ENCODE data around the gene MSI2. TPM values are rescaled to one million over a fixed set of nuclear protein-coding genes. Genes with fewer than 3 reads are reported as not detected.

The MSI2 gene
- polyA plus RNA-seq, 3 donors from 2014 or later: 0.88 to 3.6 (median 2.4) TPM

DNA sequence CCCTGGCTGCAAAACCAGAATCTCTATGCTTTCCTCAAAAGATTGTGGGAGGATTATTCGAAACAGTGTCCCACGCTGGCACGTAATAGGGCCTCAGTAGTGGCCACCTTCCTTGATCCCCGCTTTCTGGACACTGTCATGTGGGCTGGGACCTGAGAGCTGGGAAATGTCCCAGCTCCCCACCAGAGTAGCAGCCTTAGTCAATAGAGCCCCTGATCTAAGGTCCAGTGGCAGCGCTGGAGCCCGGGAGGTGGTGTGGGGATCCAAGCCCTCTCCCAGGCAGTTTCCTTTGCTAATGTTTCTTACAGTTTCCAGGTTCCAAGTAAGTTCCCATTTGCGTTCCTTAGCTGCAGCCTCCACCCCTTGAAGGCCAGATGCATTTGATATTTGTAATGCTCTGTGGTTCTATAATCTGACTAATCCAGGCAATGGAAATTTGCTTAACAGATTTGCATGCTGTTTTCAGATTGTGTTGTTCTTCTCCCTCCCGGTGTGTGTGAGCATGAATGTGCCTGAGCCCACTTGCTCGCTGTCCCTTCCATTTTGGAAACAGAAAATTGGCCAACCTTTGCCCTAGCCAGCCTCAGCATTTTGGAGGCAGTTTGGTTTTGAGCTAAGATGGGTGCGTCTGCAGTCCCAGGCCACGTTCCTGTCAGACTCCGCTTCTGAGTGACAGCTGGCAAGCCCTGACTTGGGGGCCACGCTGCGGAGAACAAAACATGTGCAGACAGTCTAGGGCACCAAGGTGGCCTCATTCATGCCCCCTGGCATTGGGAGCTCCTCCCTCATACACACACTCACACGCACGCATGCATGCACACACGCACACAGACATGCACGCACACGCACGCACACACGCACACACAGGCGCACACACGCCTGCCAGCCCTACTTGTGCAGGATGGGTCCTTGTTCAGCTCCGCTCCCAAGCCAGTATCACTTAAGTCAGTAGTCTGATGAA lies 419.4 kb downstream of the MSI2 start:
- DNase-seq: no peak
- Mint-ChIP-seq H3K27me3 (ENCODE audit: low read depth in 3 of 3) (peaks cover 0 to 7% (median 0%) of the 10 kb centered on the region in 3 donors), H3K4me3 (no peak overlapping the region), H3K9me3 (no peaks in the 10 kb centered on the region), H3K4me1 (peaks cover 19 to 21% of the 10 kb centered on the region in 2 donors), H3K27ac (no peak overlapping the region), H3K36me3 (peaks cover 0 to 19% (median 17%) of the 10 kb centered on the region in 3 donors)

GRCh38 chr17:57676543-57676942 lies 420.2 kb downstream of the MSI2 start:
- Mint-ChIP-seq H3K4me3 (no peak overlapping the region), H3K27me3 (ENCODE audit: low read depth in 3 of 3) (peaks cover 0 to 7% (median 0%) of the 10 kb centered on the region in 3 donors), H3K27ac (no peak overlapping the region), H3K36me3 (peaks cover 0 to 19% (median 17%) of the 10 kb centered on the region in 3 donors), H3K9me3 (no peaks in the 10 kb centered on the region), H3K4me1 (peaks cover 17% of the 10 kb centered on the region in 2 donors)
- no peak for DNase-seq

GRCh38 chr17:57677301-57677700 lies 421.0 kb downstream of the MSI2 start:
- Mint-ChIP-seq H3K4me1 (peaks cover 9% of the 10 kb centered on the region in 2 donors), H3K4me3 (no peak overlapping the region), H3K27ac (no peak overlapping the region), H3K36me3 (peaks cover 0 to 23% (median 20%) of the 10 kb centered on the region in 3 donors), H3K9me3 (no peaks in the 10 kb centered on the region), H3K27me3 (ENCODE audit: low read depth in 3 of 3) (peaks cover 0 to 5% (median 0%) of the 10 kb centered on the region in 3 donors)
- no peak for DNase-seq

DNA sequence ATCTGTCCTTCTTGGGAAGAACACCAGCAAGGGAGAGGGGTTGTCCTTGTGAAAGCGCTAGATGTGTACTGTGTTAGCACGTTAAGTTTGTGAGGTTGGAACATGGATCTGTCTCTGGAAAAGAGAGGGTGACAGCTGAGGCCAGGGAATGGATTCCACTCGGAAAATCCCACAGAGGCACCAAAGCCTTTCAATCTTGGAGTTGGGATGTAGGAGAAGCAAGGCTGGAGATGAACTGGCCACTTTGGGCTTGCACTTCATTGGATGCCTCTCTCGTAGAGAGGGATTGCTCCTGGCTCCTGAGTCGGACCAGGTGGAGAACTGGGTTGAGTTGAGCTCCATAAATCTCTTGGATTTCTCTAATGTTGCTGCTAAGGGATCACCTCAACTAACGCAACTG lies 421.5 kb downstream of the MSI2 start:
- no peaks in the 10 kb centered on the region for H3K9me3 Mint-ChIP-seq
- H3K4me3 Mint-ChIP-seq: no peak overlapping the region
- peaks cover 0 to 23% (median 20%) of the 10 kb centered on the region in 3 donors for H3K36me3 Mint-ChIP-seq
- no peak overlapping the region for H3K27ac Mint-ChIP-seq
- H3K27me3 Mint-ChIP-seq (ENCODE audit: low read depth in 3 of 3): peaks cover 0 to 5% (median 0%) of the 10 kb centered on the region in 3 donors
- DNase-seq: no peak
- H3K4me1 Mint-ChIP-seq: peaks cover 4% of the 10 kb centered on the region in 2 donors

- H3K36me3 Mint-ChIP-seq: peaks cover 4 to 28% (median 20%) of the 10 kb centered on the region in 3 donors
- no peak overlapping the region for H3K27ac Mint-ChIP-seq
- H3K27me3 Mint-ChIP-seq (ENCODE audit: low read depth in 3 of 3): peaks cover 0 to 5% (median 0%) of the 10 kb centered on the region in 3 donors
- H3K4me3 Mint-ChIP-seq: no peak overlapping the region
- H3K9me3 Mint-ChIP-seq: no peaks in the 10 kb centered on the region
- no peaks in the 10 kb centered on the region for H3K4me1 Mint-ChIP-seq
- no peak for DNase-seq
Measured at GRCh38 chr17:57678393-57678792, 422.1 kb downstream of the MSI2 start.

DNA sequence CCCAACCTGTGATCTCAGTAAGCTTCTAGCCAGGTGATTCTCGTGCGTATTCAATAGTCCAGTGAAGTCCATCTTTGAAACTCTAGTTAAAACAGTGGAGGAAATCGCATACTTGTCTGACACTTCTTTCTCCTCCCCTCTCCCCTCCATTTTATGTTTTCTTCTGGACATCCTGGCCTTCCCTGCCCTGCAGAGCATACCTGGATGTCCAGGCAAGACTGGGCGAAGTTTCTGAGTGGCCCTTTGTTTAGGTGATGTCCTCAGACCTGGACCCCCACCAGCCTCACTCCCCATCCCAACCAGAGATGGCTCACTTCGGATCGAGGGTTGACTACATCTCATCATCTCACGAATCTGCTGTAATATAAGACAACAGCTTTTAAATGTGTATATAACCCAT lies 423.0 kb downstream of the MSI2 start:
- Mint-ChIP-seq H3K27ac (no peak overlapping the region), H3K9me3 (no peaks in the 10 kb centered on the region), H3K4me1 (no peaks in the 10 kb centered on the region)

DNA sequence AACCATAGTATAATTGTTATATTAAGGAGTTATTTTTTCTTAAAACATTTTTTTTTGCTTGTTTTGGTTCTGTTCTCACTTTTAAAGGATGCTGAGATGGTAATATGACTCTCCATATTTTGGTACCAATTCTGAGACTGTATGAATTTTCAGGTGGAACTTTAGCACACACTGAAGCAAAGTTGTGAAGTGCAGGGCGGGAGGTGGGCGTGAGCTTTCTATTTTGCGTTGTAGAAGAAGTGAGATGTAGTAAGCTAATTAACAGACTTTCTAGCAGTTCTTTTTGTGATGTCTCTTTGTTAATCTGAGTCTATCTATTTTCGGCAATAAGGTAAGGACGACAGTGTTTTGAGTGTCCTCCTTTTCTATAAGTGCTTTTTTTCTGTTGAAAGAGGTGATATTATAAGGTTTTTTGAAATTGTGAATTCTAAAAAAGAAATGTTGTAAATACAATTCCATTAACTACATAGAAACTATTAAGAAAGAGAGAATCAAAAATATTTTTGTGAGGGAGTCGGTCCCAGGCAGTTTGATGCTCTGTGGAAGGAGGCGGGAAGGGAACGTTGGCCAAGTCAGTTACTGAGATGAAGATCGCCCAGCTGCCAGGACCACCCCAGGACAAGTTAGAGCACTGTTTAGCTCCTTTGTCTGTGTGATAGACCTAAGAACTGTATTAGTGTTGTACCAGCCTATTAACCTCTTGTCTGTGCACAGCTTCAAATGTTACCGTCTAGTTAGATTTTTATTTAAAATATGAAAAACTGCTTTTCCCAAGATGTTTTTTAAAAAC lies 423.8 kb downstream of the MSI2 start:
- Mint-ChIP-seq H3K4me3 (no peak overlapping the region), H3K9me3 (no peaks in the 10 kb centered on the region), H3K36me3 (peaks cover 4 to 30% (median 17%) of the 10 kb centered on the region in 3 donors), H3K27me3 (ENCODE audit: low read depth in 3 of 3) (peaks cover 0 to 3% (median 2%) of the 10 kb centered on the region in 3 donors), H3K27ac (no peak overlapping the region), H3K4me1 (peaks cover 0 to under 1% of the 10 kb centered on the region in 2 donors)
- no peak for DNase-seq

More for the DNA sequence above, 423.0 kb downstream of the MSI2 start:
- Mint-ChIP-seq H3K4me3 (no peak overlapping the region), H3K27me3 (ENCODE audit: low read depth in 3 of 3) (peaks cover 0 to 5% (median 2%) of the 10 kb centered on the region in 3 donors), H3K36me3 (peaks cover 4 to 29% (median 18%) of the 10 kb centered on the region in 3 donors)
- no peak for DNase-seq

- H3K36me3 Mint-ChIP-seq: peaks cover 3 to 12% (median 4%) of the 10 kb centered on the region in 3 donors
- no peak overlapping the region for H3K27ac Mint-ChIP-seq
Measured at GRCh38 chr17:57682701-57683100, 426.4 kb downstream of the MSI2 start.

GRCh38 chr17:57684711-57685498 lies 428.6 kb downstream of the MSI2 start:
- peaks cover 0 to 2% (median 0%) of the 10 kb centered on the region in 3 donors for H3K27me3 Mint-ChIP-seq (ENCODE audit: low read depth in 3 of 3)

More at GRCh38 chr17:57682701-57683100, 426.4 kb downstream of the MSI2 start:
- Mint-ChIP-seq H3K27me3 (ENCODE audit: low read depth in 3 of 3) (peaks cover 0 to 2% (median 2%) of the 10 kb centered on the region in 3 donors), H3K9me3 (no peaks in the 10 kb centered on the region), H3K4me1 (peaks cover 0 to 2% of the 10 kb centered on the region in 2 donors), H3K4me3 (no peak overlapping the region)
- no peak for DNase-seq

DNA sequence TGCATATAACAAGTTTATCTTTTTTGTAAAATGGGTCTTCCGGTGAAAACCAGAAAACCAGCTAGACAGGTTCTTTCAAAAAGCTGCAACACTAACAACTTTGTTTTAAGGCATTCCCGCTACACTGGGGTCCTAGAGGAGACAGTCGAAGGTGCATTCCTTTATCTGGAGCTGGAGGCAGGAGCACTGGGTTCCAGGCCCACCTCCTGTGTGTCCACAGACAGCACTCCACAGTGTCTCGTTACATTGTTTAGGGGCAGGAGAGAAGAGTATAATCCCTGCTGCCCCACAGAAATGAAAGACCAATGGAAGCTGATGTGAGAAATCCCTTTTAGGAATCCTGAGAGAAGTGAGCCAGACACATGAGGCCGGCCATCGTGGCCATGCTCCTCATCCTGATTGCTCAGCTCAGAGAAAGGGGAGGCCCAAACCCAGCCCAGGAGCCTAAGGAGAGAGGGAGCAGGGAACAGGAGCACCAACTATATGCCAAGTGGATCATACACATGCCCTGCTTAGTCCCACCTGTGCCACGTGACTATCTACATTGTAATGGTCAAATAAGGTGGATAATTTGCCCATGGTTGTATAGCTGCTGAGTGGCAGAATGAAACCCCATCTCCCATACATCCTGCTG lies 429.3 kb downstream of the MSI2 start:
- Mint-ChIP-seq H3K9me3 (no peaks in the 10 kb centered on the region), H3K27ac (no peak overlapping the region), H3K27me3 (ENCODE audit: low read depth in 3 of 3) (peaks cover 0 to 2% (median 0%) of the 10 kb centered on the region in 3 donors), H3K4me1 (peaks cover 0 to 2% of the 10 kb centered on the region in 2 donors), H3K4me3 (no peak overlapping the region), H3K36me3 (peaks cover 3 to 12% (median 4%) of the 10 kb centered on the region in 3 donors)
- no peak for DNase-seq

More at GRCh38 chr17:57684711-57685498, 428.6 kb downstream of the MSI2 start:
- Mint-ChIP-seq H3K4me3 (no peak overlapping the region), H3K4me1 (peaks cover 0 to 2% of the 10 kb centered on the region in 2 donors), H3K36me3 (peaks cover 3 to 12% (median 4%) of the 10 kb centered on the region in 3 donors), H3K27ac (no peak overlapping the region), H3K9me3 (no peaks in the 10 kb centered on the region)
- DNase-seq: no peak

- Mint-ChIP-seq H3K36me3 (peaks cover 0 to 9% (median 7%) of the 10 kb centered on the region in 3 donors), H3K9me3 (no peaks in the 10 kb centered on the region), H3K4me1 (peaks cover 6 to 7% of the 10 kb centered on the region in 2 donors), H3K4me3 (no peak overlapping the region), H3K27ac (no peak overlapping the region), H3K27me3 (ENCODE audit: low read depth in 3 of 3) (peaks cover 0 to 2% (median 0%) of the 10 kb centered on the region in 3 donors)
- DNase-seq: no peak
Measured at GRCh38 chr17:57687642-57688041, 431.3 kb downstream of the MSI2 start.

- Mint-ChIP-seq H3K4me3 (no peak overlapping the region), H3K36me3 (peaks cover 0 to 10% (median 8%) of the 10 kb centered on the region in 3 donors), H3K27me3 (ENCODE audit: low read depth in 3 of 3) (peaks cover 0 to 2% (median 0%) of the 10 kb centered on the region in 3 donors), H3K9me3 (peaks cover 0 to 2% (median 0%) of the 10 kb centered on the region in 6 donors), H3K27ac (no peak overlapping the region), H3K4me1 (peaks cover 17 to 19% of the 10 kb centered on the region in 2 donors)
- no peak for DNase-seq
Measured at GRCh38 chr17:57689254-57689653, 432.9 kb downstream of the MSI2 start.

All from immature natural killer cell (primary cell).